ENCODE measurements around the gene STYXL2. TPM values are rescaled to one million over a fixed set of nuclear protein-coding genes. Genes with fewer than 3 reads are reported as not detected.

Gene STYXL2
- total RNA-seq, 1 experiment from 2014 or later = not detected

DNA sequence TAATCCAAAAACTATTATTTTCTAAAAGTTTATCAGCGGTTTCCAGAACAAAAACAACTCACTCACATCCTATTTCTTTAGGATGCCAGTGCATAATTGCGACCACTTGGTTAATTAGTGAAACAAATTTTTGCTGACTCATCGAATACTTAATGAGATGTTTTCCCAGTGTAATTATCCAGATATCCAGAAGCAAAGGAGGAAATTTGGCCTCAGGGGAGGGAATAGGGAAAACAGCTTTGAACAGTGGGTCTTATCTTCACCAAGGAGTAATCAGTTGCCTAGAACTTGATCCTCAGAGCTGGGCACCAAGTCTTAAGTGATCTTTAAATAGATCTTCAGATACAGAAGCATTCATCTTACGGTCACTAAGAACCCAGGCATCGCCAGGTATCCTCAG, 24.3 kb downstream of the STYXL2 start:
- DNase-seq = no peak
- no peaks in the 10 kb centered on the region for H3K36me3 ChIP-seq
- H3K9me3 ChIP-seq = no peaks in the 10 kb centered on the region
- no peak overlapping the region for H3K4me3 ChIP-seq
- H3K27me3 ChIP-seq = no peaks in the 10 kb centered on the region

DNA sequence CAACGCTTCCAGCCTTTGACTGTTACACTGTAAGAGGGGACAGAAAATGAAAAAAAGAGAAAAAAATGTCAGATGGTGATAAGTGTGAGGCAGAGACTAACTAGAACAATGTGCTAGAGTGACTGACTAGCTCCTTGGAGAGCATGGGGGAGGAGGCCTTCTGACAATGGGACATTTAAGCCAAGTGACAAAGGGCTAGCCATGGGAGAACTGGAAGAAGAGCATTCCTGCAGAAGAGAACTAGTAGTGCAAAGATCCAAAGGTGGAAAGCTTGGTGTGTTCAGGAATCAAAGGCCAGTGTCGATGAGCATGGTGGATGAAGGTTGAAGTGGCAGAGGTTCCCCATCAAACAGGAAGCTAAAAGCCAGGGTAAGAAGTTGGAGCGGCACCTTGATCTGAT, 25.8 kb downstream of the STYXL2 start:
- H3K4me3 ChIP-seq = no peak overlapping the region
- no peaks in the 10 kb centered on the region for H3K27me3 ChIP-seq
- H3K36me3 ChIP-seq = no peaks in the 10 kb centered on the region
- no peak for DNase-seq
- no peaks in the 10 kb centered on the region for H3K9me3 ChIP-seq

DNA sequence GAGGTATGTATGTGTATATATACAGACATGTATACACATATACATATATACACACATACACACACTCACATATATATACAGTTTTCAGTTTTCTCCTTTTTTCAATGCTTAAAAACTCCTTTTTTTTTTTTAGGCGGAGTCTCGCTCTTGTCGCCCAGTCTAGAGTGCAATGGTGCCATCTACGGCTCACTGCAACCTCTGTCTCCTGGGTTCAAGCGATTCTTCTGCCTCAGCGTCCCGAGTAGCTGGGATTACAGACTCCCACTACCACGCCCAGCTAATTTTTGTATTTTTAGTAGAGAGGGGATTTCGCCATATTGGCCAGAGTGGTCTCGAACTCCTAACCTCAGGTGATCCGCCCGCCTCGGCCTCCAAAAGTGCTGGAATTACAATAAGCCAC, 27.0 kb downstream of the STYXL2 start:
- H3K27me3 ChIP-seq = no peaks in the 10 kb centered on the region
- DNase-seq = no peak
- peak overlapping the region; percentile 24; the same call in 1 of the 2 replicates for H3K4me3 ChIP-seq
- no peaks in the 10 kb centered on the region for H3K9me3 ChIP-seq
- H3K36me3 ChIP-seq = no peaks in the 10 kb centered on the region

DNA sequence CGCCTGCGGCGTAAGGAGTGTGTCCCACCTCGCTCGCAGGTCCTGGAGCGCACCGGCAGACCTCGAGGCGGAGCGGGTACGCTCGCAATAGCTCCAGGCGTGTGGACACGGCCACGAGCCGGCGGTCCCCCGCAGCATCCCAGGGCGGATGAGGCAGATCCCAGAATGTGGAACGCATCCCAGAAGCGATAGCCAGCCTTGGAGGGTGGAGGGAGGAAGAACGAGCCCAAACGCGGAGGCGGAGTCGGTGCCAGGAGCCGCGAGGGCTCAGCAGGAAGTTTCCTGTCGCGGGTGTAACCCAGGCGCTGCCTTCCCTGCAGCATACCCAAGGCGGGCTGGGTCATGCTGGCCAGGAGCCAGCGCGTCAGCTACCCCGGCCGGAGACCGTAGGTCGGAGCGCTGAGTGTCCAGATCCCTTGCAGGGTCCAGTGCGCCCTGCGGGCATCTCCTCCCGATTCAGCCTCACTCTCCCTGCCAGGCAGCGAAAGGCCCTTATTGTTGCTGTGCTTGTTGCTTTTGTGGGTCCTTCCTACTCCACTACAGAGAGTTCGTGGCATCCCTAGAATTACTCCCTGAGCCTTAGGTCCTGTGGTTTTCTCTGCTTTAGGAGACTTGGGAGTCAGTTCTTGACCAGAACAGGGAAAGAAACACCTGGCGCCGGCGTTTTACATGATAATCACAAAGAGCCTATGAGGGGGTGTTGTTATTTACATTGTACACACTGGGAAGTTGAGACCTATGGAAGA, 27.7 kb downstream of the STYXL2 start:
- H3K9me3 ChIP-seq = no peaks in the 10 kb centered on the region
- H3K27me3 ChIP-seq = no peaks in the 10 kb centered on the region
- H3K4me3 ChIP-seq = peak overlapping the region; percentile 24; the same call in 1 of the 2 replicates
- H3K36me3 ChIP-seq = no peaks in the 10 kb centered on the region
- DNase-seq = peak; percentile 83

DNA sequence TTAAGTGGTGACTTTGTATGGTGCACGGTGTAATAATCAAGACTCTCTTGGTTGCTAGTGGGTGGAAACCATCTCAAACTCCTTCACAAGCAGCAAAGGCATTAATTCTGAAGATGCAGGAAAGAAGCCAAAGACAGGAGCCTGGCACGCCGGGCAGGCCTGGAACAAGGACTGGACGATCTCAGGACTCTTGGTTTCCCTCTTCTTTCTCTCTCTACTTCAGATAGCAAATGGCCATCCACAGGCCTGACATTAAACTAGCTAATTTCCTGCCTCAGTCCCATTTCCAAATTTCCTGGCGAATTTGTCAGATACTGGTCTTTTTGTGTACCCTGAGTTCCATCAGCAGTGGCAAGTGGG, 28.2 kb downstream of the STYXL2 start:
- H3K27me3 ChIP-seq = no peaks in the 10 kb centered on the region
- H3K36me3 ChIP-seq = no peaks in the 10 kb centered on the region
- no peak for DNase-seq
- no peak overlapping the region for H3K4me3 ChIP-seq
- H3K9me3 ChIP-seq = no peaks in the 10 kb centered on the region

DNA sequence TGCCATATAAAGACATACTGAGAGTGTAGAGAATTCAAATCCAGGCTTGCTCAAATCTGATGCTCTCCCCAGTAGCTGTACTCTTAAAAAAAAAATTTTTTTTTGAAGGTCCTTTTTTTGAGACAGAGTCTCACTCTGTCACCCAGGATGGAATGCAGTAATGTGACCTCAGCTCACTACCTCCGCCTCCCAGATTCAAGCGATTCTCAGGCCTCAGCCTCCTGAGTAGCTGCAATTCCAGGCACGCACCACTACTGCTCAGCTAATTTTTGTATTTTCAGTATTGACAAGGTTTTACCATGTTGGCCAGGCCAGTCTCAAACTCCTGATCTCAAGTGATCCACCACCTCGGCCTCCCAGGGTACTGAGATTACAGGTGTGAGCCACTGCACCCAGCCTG, 28.7 kb downstream of the STYXL2 start:
- Histone ChIP-seq H3K9me3 (no peaks in the 10 kb centered on the region), H3K4me3 (no peak overlapping the region), H3K36me3 (no peaks in the 10 kb centered on the region), H3K27me3 (no peaks in the 10 kb centered on the region)
- DNase-seq = no peak

DNA sequence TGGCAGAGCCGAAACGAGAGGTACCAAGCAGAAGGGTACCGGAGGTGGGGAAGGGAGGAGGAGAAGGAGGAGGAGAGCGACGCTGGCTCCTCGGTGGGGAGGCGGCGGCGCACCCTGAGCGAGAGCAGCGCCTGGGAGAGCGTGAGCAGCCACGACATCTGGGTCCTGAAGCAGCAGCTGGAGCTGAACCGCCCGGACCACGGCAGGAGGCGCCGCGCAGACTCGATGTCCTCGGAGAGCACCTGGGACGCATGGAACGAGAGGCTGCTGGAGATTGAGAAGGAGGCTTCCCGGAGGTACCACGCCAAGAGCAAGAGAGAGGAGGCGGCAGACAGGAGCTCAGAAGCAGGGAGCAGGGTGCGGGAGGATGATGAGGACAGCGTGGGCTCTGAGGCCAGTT, 32.4 kb downstream of the STYXL2 start:
- Histone ChIP-seq H3K9me3 (no peaks in the 10 kb centered on the region), H3K27me3 (peaks cover 8% of the 10 kb centered on the region), H3K4me3 (no peak overlapping the region), H3K36me3 (no peaks in the 10 kb centered on the region)
- DNase-seq = no peak

DNA sequence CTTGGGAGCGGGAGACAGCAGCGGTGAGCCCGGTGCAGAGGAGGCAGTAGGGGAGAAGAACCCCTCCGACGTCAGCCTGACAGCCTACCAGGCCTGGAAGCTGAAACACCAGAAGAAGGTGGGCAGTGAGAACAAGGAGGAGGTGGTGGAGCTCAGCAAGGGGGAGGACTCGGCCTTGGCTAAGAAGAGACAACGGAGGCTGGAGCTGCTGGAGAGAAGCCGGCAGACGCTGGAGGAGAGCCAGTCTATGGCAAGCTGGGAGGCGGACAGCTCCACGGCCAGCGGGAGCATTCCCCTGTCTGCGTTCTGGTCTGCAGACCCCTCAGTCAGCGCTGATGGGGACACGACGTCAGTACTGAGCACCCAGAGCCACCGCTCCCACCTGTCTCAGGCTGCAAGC, 32.9 kb downstream of the STYXL2 start:
- Histone ChIP-seq H3K9me3 (no peaks in the 10 kb centered on the region), H3K27me3 (peaks cover 9% of the 10 kb centered on the region), H3K36me3 (no peaks in the 10 kb centered on the region), H3K4me3 (no peak overlapping the region)
- DNase-seq = no peak

DNA sequence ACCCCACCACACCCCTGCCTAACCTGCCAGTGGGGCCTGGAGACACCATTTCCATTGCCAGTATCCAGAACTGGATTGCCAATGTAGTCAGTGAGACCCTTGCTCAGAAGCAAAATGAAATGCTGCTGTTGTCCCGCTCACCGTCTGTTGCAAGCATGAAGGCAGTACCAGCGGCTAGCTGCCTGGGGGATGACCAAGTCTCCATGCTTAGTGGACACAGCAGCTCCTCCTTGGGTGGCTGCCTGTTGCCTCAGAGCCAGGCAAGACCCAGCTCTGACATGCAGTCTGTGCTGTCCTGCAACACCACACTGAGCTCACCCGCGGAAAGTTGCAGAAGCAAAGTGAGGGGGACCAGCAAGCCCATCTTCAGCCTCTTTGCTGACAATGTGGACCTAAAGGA, 33.4 kb downstream of the STYXL2 start:
- no peak for DNase-seq
- Histone ChIP-seq H3K4me3 (no peak overlapping the region), H3K9me3 (no peaks in the 10 kb centered on the region), H3K27me3 (peaks cover 9% of the 10 kb centered on the region), H3K36me3 (no peaks in the 10 kb centered on the region)

DNA sequence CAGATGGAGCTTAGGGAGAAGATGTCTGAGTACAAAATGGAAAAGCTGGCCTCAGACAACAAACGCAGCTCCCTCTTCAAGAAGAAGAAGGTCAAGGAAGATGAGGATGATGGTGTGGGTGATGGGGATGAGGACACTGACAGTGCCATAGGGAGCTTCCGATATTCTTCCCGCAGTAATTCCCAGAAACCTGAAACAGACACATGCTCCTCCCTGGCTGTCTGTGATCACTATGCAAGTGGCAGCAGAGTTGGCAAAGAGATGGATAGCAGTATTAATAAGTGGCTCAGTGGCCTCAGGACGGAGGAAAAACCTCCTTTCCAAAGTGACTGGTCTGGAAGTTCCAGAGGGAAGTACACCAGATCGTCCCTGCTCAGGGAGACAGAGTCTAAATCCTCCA, 33.8 kb downstream of the STYXL2 start:
- DNase-seq = no peak
- Histone ChIP-seq H3K36me3 (no peaks in the 10 kb centered on the region), H3K9me3 (no peaks in the 10 kb centered on the region), H3K4me3 (no peak overlapping the region), H3K27me3 (peaks cover 9% of the 10 kb centered on the region)

DNA sequence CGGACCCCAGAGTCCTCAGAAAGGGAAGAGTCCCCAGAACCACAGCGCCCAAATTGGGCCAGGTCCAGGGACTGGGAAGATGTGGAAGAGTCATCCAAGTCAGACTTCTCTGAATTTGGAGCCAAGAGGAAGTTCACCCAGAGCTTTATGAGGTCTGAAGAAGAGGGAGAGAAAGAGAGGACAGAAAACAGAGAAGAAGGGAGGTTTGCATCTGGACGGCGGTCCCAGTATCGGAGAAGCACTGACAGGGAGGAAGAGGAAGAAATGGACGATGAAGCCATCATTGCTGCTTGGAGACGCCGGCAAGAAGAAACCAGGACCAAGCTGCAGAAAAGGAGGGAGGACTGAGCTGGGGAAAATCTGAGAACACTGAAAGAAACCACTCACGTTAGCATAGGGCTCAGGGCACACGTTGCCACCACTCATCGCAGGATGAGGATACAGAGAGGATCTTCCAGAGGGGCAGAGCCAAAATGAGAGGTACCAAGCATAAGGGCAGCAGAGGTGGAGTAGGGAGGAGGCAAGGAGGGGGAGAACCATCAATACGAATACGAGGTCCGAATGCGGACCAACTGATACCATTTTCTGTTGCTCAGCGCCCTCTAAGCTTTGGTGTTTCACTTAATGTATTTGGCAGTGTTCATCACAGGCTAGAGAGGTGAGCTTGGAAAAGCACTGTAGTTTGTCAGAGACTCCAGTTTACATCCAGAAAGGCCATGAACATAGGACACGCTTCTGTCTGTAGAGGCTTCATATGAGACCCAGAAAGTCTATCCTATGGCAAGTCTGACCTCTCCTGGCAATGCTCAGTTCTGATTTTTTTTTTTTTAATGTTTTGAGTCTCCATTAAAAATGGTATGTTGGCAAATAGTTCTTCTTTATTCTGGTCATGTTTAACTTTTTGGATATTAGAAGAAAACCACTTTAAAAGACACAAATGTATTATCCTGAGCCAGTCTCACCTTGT, 34.7 kb downstream of the STYXL2 start:
- Histone ChIP-seq H3K4me3 (no peak overlapping the region), H3K36me3 (no peaks in the 10 kb centered on the region), H3K9me3 (no peaks in the 10 kb centered on the region), H3K27me3 (peaks cover 9% of the 10 kb centered on the region)
- DNase-seq = no peak

DNA sequence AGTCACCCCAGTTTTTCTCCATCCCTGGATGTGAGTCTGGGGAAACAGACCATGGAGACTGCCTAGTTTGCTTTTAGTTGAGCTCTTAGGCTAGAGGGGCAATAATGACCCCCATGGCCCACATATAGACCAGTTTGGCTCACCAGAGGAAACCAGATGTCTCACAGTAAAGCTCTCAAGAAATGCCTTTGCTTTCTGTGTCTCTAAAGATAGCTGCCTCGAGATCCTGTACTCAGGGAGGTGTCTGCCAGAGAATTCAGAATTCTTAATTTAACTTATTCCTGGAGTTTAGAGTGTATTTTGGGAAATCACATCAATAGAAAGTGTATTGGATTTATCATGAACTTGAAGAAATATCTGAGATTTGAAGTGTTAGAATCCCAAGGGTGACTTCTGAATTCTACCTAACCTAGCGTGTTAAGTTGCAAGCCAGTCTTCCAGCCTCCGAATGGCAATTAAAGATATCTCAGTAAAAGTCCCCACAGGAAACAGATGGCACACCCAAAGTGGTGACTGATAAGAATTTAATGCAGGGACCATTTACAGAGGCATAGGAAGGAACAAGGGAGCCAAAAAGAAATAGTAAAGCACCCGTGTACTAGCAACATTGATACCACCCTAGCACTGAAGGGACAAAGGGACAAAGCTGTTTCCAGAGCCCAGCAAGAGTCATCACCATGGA, 37.1 kb downstream of the STYXL2 start:
- Histone ChIP-seq H3K36me3 (no peaks in the 10 kb centered on the region), H3K4me3 (no peak overlapping the region), H3K9me3 (no peaks in the 10 kb centered on the region), H3K27me3 (peaks cover 9% of the 10 kb centered on the region)
- no peak for DNase-seq

DNA sequence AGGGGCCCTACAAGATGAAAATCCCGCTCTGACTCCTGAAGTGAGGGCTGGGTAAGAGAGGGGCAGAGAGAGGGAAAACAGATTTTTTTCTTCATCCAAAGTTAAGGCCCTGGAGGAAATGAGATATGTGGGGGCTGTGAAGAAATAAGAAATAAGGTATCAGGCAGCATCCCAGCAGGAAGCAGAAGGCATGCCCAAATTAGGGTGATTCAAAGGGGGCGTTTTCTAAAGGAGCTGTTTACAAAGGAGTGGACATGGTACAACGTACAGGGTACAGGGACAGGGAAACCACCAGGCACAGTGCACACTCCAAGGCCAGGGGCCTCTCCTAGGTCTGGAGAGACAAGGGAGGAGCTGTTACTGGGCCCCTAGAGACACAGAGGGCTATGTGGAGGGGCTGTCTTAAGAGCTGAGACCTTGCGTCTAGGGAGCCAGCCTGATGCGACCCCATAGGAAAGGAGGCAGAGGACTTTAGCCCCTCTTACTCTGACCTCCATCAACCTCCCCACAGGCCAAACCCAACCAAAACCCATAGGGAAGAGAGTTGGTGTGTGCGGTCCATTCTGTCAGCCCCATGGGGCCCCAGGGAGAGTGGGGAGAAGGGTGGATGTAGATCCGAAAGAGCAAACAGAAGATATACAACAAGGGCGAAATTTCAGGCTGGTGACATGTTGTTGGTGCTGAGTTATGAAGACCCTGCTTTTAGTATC, 38.6 kb downstream of the STYXL2 start:
- DNase-seq = no peak
- no peak overlapping the region for H3K4me3 ChIP-seq
- no peaks in the 10 kb centered on the region for H3K36me3 ChIP-seq
- peaks cover 9% of the 10 kb centered on the region for H3K27me3 ChIP-seq
- H3K9me3 ChIP-seq = peaks cover 4% of the 10 kb centered on the region; the same call in 1 of the 2 replicates

DNA sequence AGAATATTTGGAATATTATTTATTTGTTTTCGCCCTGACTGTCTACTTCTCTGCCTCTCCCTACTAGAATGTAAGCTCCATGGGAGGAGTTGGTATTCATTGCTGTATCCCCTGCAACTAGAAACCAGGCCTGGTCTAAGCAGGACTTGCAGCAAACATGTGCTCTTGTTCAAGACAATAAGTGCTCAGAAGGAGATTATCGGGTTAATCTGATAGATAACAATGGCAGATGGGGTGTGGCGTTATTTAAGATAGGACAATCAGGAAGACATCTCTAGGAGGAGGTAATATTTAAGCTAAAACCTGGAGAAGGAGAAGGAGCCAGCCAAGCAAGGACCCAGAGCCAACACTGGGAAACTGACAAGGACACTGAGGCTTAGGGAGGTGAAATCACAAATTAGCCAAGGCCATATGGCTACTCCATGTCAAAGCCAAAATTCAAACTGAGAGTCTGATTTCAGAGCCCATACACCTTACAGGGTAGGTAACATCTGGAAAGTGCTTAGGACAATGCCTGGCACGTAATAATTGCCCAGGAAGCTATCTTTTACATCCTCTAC, 41.5 kb downstream of the STYXL2 start:
- Histone ChIP-seq H3K4me3 (no peak overlapping the region), H3K9me3 (peaks cover 4% of the 10 kb centered on the region; the same call in 1 of the 2 replicates), H3K36me3 (no peaks in the 10 kb centered on the region), H3K27me3 (peaks cover 8% of the 10 kb centered on the region)
- no peak for DNase-seq

DNA sequence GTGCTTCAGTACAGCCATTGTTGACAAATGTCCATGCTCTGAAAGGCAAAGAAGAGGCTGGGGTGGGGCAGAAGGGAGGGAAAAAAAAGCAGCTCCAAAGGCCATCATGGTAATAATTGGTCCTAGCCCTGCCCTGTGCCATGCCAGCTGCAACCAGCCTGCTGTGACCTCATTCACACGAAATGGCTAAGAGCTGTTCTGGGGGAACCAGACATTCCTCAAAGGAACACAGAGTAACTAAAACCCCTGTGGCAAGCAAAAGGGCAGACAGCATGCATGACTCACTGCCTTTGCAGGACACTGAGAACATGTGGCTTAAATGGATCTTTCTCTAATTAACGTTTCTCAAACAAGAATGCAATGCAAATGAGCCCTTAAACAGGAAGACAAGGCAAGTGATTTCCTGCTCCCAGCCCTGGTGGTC, 42.3 kb downstream of the STYXL2 start:
- no peaks in the 10 kb centered on the region for H3K36me3 ChIP-seq
- H3K27me3 ChIP-seq = peaks cover 8% of the 10 kb centered on the region
- peaks cover 4% of the 10 kb centered on the region; the same call in 1 of the 2 replicates for H3K9me3 ChIP-seq
- peak; percentile 7 for DNase-seq
- H3K4me3 ChIP-seq = no peak overlapping the region

DNA sequence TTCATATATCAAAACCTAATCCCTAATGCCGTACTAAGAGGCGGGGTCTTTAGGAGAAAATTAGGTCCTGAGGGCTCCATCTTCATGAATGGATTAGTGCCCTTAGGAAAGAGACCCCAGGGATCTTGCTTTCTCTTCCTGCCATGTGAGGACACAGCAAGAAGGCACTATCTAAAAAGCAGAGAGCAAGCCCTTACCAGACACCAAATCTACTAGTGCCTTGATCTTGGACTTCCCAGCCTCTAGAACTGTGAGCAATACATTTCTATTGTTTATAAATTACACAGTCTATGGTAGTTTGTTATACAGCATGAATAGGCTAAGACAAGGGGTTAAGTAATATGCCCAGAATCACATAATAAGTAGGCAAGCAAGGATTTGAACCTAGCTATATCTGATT, 42.9 kb downstream of the STYXL2 start:
- Histone ChIP-seq H3K36me3 (no peaks in the 10 kb centered on the region), H3K4me3 (no peak overlapping the region), H3K9me3 (peaks cover 4% of the 10 kb centered on the region; the same call in 1 of the 2 replicates), H3K27me3 (peaks cover 6% of the 10 kb centered on the region)
- no peak for DNase-seq
